A204.1 (cell line): Measurements from ENCODE around the gene COL8A1.
"Not testable (repeated sequence)": the region's sequence is repeated elsewhere in the genome, so short reads cannot be mapped to it uniquely, and the experiment has no call there.

Experiments used
- FAIRE-seq: peaks from 2 replicates; lab custom pipeline; 2012; peaks lifted over from hg19 to GRCh38; lab: Jason Lieb, UNC

Gene COL8A1

GRCh38 chr3:99710094-99710493 is 71.7 kb downstream of the COL8A1 start:
- no peak for FAIRE-seq

GRCh38 chr3:99711351-99711750 is 73.0 kb downstream of the COL8A1 start:
- FAIRE-seq = no peak

GRCh38 chr3:99712291-99712954 is 74.0 kb downstream of the COL8A1 start:
- FAIRE-seq = no peak

- FAIRE-seq = no peak
These were observed 75.0 kb downstream of the COL8A1 start for GRCh38 chr3:99713440-99713839.

GRCh38 chr3:99714146-99714545 is 75.8 kb downstream of the COL8A1 start:
- FAIRE-seq = no peak

- no peak for FAIRE-seq
These were observed 76.2 kb downstream of the COL8A1 start for GRCh38 chr3:99714575-99714974.

- FAIRE-seq = no peak
These were observed 78.1 kb downstream of the COL8A1 start for GRCh38 chr3:99716463-99716995.

GRCh38 chr3:99720985-99721632 is 82.7 kb downstream of the COL8A1 start:
- FAIRE-seq = no peak

GRCh38 chr3:99721633-99722007 is 83.2 kb downstream of the COL8A1 start:
- FAIRE-seq = no peak

- FAIRE-seq = no peak
These were observed 85.9 kb downstream of the COL8A1 start for GRCh38 chr3:99724276-99724675.

GRCh38 chr3:99730870-99731269 is 92.5 kb downstream of the COL8A1 start:
- FAIRE-seq = no peak

GRCh38 chr3:99731499-99731898 is 93.1 kb downstream of the COL8A1 start:
- no peak for FAIRE-seq

GRCh38 chr3:99740371-99740770 is 102.0 kb downstream of the COL8A1 start:
- not testable (repeated sequence) for FAIRE-seq

- no peak for FAIRE-seq
These were observed 103.2 kb downstream of the COL8A1 start for GRCh38 chr3:99741588-99741987.

GRCh38 chr3:99747915-99748314 is 109.5 kb downstream of the COL8A1 start:
- no peak for FAIRE-seq

GRCh38 chr3:99751649-99752048 is 113.3 kb downstream of the COL8A1 start:
- FAIRE-seq = no peak

GRCh38 chr3:99753268-99753975 is 115.0 kb downstream of the COL8A1 start:
- peak; percentile 84 for FAIRE-seq

GRCh38 chr3:99755831-99756230 is 117.4 kb downstream of the COL8A1 start:
- FAIRE-seq = no peak

GRCh38 chr3:99757966-99758365 is 119.6 kb downstream of the COL8A1 start:
- FAIRE-seq = no peak

- FAIRE-seq = no peak
These were observed 120.2 kb downstream of the COL8A1 start for GRCh38 chr3:99758502-99759177.

- FAIRE-seq = no peak
These were observed 121.6 kb downstream of the COL8A1 start for GRCh38 chr3:99760031-99760430.

- FAIRE-seq = no peak
These were observed 122.2 kb downstream of the COL8A1 start for GRCh38 chr3:99760629-99761028.
